ENCODE data around the gene IFI30. TPM values are rescaled to one million over a fixed set of nuclear protein-coding genes. Genes with fewer than 3 reads are reported as not detected.

Gene IFI30
- total RNA-seq, 1 experiment from 2014 or later: 23.6 TPM

- H3K4me1 Mint-ChIP-seq: peaks cover 9 to 18% of the 10 kb centered on the region in 2 experiments
- Histone ChIP-seq H3K4ac (ENCODE audit: low read depth, low read length) (no peak overlapping the region), H2BK12ac (ENCODE audit: insufficient read length, low read depth, low read length) (no peak overlapping the region), H3K4me1 (ENCODE audit: insufficient read depth, low read length) (no peaks in the 10 kb centered on the region; the same call in 1 of the 2 replicates), H4K20me1 (ENCODE audit: control insufficient read depth, insufficient read depth, insufficient read length) (no peaks in the 10 kb centered on the region), H3K23me2 (ENCODE audit: insufficient read length, low read depth, low read length, poor library complexity, severe bottlenecking) (peaks cover 10% of the 10 kb centered on the region), H3K56ac (ENCODE audit: insufficient read length, low read depth, low read length) (no peak overlapping the region), H3K23ac (ENCODE audit: insufficient read length, low read depth, low read length) (no peak overlapping the region), H4K91ac (ENCODE audit: insufficient read length, low read depth, low read length) (no peak overlapping the region), H3K27ac (ENCODE audit: insufficient read length, low read depth, low read length) (no peak overlapping the region), H3K14ac (ENCODE audit: insufficient read depth, low read length) (no peak overlapping the region; the same call in 1 of the 2 replicates), H4K5ac (ENCODE audit: insufficient read length, low read depth, low read length) (no peak overlapping the region), H2BK15ac (ENCODE audit: low read depth, low read length) (no peak overlapping the region), H2AK5ac (ENCODE audit: insufficient read length, low read length) (no peak overlapping the region), H3T11ph (ENCODE audit: low read length) (no peak overlapping the region), H3K27me3 (ENCODE audit: insufficient read depth, low read length) (no peaks in the 10 kb centered on the region), H2AFZ (ENCODE audit: low read length) (no peak overlapping the region), H2BK5ac (ENCODE audit: insufficient read length, low read length) (no peak overlapping the region), H3K9ac (ENCODE audit: extremely low read depth, insufficient read length, low read length) (no peak overlapping the region), H2BK20ac (ENCODE audit: low read depth, low read length, poor library complexity, severe bottlenecking) (no peak overlapping the region), H4K8ac (replicated peaks; ENCODE audit: insufficient read length, low read depth, low read length) (no peak overlapping the region), H3K4me2 (ENCODE audit: insufficient read depth, insufficient read length, low read length) (no peak overlapping the region), H2BK120ac (ENCODE audit: low read depth, low read length, poor library complexity, severe bottlenecking) (no peak overlapping the region), H3K9me3 (ENCODE audit: control insufficient read depth, low read depth, low read length) (no peaks in the 10 kb centered on the region), H3K79me2 (ENCODE audit: insufficient read depth, low read length) (no peaks in the 10 kb centered on the region), H3K79me1 (ENCODE audit: insufficient read depth, low read depth, low read length, poor library complexity, severe bottlenecking) (no peaks in the 10 kb centered on the region), H3K18ac (ENCODE audit: insufficient read length, low read depth, low read length) (no peak overlapping the region)
- TF ChIP-seq, protein P1, sequence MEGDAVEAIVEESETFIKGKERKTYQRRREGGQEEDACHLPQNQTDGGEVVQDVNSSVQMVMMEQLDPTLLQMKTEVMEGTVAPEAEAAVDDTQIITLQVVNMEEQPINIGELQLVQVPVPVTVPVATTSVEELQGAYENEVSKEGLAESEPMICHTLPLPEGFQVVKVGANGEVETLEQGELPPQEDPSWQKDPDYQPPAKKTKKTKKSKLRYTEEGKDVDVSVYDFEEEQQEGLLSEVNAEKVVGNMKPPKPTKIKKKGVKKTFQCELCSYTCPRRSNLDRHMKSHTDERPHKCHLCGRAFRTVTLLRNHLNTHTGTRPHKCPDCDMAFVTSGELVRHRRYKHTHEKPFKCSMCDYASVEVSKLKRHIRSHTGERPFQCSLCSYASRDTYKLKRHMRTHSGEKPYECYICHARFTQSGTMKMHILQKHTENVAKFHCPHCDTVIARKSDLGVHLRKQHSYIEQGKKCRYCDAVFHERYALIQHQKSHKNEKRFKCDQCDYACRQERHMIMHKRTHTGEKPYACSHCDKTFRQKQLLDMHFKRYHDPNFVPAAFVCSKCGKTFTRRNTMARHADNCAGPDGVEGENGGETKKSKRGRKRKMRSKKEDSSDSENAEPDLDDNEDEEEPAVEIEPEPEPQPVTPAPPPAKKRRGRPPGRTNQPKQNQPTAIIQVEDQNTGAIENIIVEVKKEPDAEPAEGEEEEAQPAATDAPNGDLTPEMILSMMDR (conservative IDR thresholded peaks at IDR 0.05): no peak
- peaks cover 17% of the 10 kb centered on the region for H3K27me3 Mint-ChIP-seq (ENCODE audit: low read depth)
- H3K27ac Mint-ChIP-seq: peak overlapping the region; percentile 34 to 73 (median 44); a peak in 3 of 7 replicates
- no peak for DNase-seq
- no CpG with 5 or more reads among the region's 16 CpGs for WGBS (ENCODE audit: extremely low coverage, insufficient read length, low lambda C conversion rate)
- peaks cover 17 to 51% (median 48%) of the 10 kb centered on the region in 3 experiments for H3K36me3 Mint-ChIP-seq (ENCODE audit: insufficient read depth in 1 of 3, low read depth in 3 of 3)
- H3K9me3 Mint-ChIP-seq: no peaks in the 10 kb centered on the region
- H3K4me3 Mint-ChIP-seq: no peak overlapping the region
These were observed 2.8 kb upstream of the IFI30 start for GRCh38 chr19:18170714-18171255.
